Endodermal cell (in vitro differentiated cells): ENCODE measurements around the gene UBXN1. TPM values are rescaled to one million over a fixed set of nuclear protein-coding genes. Genes with fewer than 3 reads are reported as not detected.

Experiments used
- DNase-seq: peaks from one replicate; pipeline ENCODE4 v3.0.0-alpha.2; 2017
- H3K27ac ChIP-seq: 2 replicates; pipeline ENCODE4 v1.5.1; 2013; ENCODE audit warnings: mild to moderate bottlenecking, low read depth, low read length, moderate library complexity
- H3K27me3 ChIP-seq: 2 replicates; pipeline ENCODE4 v1.6.1; 2013; ENCODE audit warnings: mild to moderate bottlenecking, low read length, moderate library complexity; ENCODE audit not compliant: insufficient read depth, control insufficient read depth, poor library complexity, severe bottlenecking
- H3K36me3 ChIP-seq: 2 replicates; pipeline ENCODE4 v1.7.0; 2013; ENCODE audit warnings: mild to moderate bottlenecking, low read length, moderate library complexity; ENCODE audit not compliant: control insufficient read depth, insufficient read depth
- H3K4me1 ChIP-seq: one replicate; pipeline ENCODE4 v1.7.0; 2013; ENCODE audit warnings: low read length; ENCODE audit not compliant: control insufficient read depth, insufficient read depth
- H3K4me3 ChIP-seq: 2 replicates; pipeline ENCODE4 v1.5.1; 2013; ENCODE audit warnings: mild to moderate bottlenecking, low read length, moderate library complexity
- H3K9ac ChIP-seq: 2 replicates; pipeline ENCODE4 v1.6.1; 2013; ENCODE audit warnings: mild to moderate bottlenecking, low read length, moderate library complexity; ENCODE audit not compliant: poor library complexity, severe bottlenecking; ENCODE audit errors: extremely low read depth
- H3K9me3 ChIP-seq: 2 replicates; pipeline ENCODE4 v1.6.1; 2013; ENCODE audit warnings: mild to moderate bottlenecking, low read length, moderate library complexity; ENCODE audit not compliant: control insufficient read depth
- H3K27ac Mint-ChIP-seq: 2 replicates; pipeline ENCODE4 v1.8.0; 2020; ENCODE audit warnings: mixed read lengths
- H3K27me3 Mint-ChIP-seq: 2 replicates; pipeline ENCODE4 v1.8.0; 2021; ENCODE audit warnings: mild to moderate bottlenecking, mixed read lengths; ENCODE audit not compliant: insufficient read depth
- H3K36me3 Mint-ChIP-seq: 2 replicates; pipeline ENCODE4 v1.8.0; 2020; ENCODE audit warnings: low read depth, mixed read lengths
- H3K4me1 Mint-ChIP-seq: 2 replicates; pipeline ENCODE4 v1.8.0; 2020; ENCODE audit warnings: mixed read lengths
- H3K4me3 Mint-ChIP-seq: 2 replicates; pipeline ENCODE4 v1.8.0; 2020; ENCODE audit warnings: mild to moderate bottlenecking, moderate library complexity, mixed read lengths
- H3K9me3 Mint-ChIP-seq: 2 replicates; pipeline ENCODE4 v1.8.0; 2020; ENCODE audit warnings: mild to moderate bottlenecking, mixed read lengths
- CTCF ChIP-seq: fragments of 200-600 bp; sonication (generic); conservative IDR thresholded peaks from 2 replicates; pipeline ENCODE4 v1.5.0; 2021; ENCODE audit warnings: antibody characterized with exemption, mild to moderate bottlenecking
- WGBS, 2 experiments: methylation state at CpG; one replicate each; pipeline versions ENCODE4 v1.1.5 to v1.1.7; 2013; ENCODE audit warnings: missing lambda C conversion rate in 2 of 2, mixed read lengths in 1 of 2; ENCODE audit not compliant: insufficient coverage in 1 of 2, insufficient read length in 1 of 2; 5-methylcytosine and 5-hydroxymethylcytosine counted together
- total RNA-seq, 2 donors: library from RNA; stranded (reverse); fragmentation: NEBNext Ultra II Directional in 1 of 2; extraction: Animal tissue kit (Norgen Biotek cat#: 25700) in 1 of 2; gene quantifications; 2 replicates in 1 of 2; 3 replicates in 1 of 2; pipeline ENCODE4 v1.2.1, GENCODE V29; 2021

The UBXN1 gene
- total RNA-seq, 2 donors from 2014 or later = 89.3 to 96.6 TPM

DNA sequence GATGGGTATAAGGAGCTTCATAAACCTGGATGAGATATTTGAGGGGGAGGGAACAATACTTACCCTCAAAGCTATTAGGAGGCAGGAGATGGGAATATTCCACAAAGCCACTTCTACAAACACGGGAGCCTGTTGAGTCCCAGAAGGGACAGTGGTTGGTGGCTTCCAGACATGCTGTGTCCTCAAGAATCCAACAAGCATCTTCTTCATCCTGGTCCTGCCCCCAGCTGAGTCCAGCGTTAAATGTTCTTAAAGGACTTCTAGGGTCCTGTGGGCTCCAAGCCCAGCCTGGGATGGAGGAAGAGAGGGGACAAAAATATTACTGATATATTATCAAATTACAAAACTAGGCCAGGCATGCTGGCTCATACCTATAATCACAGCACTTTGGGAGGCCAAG, 11.4 kb downstream of the UBXN1 start:
- peaks cover 21% of the 10 kb centered on the region for H3K36me3 ChIP-seq
- peak overlapping the region; percentile 97 for H3K27ac Mint-ChIP-seq
- H3K9ac ChIP-seq = no peak overlapping the region
- peaks cover 20% of the 10 kb centered on the region for H3K4me1 Mint-ChIP-seq
- H3K4me3 ChIP-seq = peak overlapping the region; percentile 91
- DNase-seq = no peak
- no peaks in the 10 kb centered on the region for H3K4me1 ChIP-seq
- no peak for TF ChIP-seq CTCF
- peaks cover 25% of the 10 kb centered on the region for H3K36me3 Mint-ChIP-seq
- H3K9me3 Mint-ChIP-seq = no peaks in the 10 kb centered on the region
- H3K4me3 Mint-ChIP-seq = peak overlapping the region; percentile 98
- H3K27me3 Mint-ChIP-seq = no peaks in the 10 kb centered on the region
- no peaks in the 10 kb centered on the region for H3K9me3 ChIP-seq
- H3K27me3 ChIP-seq = no peaks in the 10 kb centered on the region
- no peak overlapping the region for H3K27ac ChIP-seq
- WGBS, 2 experiments = 97 to 100% methylated on average over 1 to 2 of the region's 2 CpGs

DNA sequence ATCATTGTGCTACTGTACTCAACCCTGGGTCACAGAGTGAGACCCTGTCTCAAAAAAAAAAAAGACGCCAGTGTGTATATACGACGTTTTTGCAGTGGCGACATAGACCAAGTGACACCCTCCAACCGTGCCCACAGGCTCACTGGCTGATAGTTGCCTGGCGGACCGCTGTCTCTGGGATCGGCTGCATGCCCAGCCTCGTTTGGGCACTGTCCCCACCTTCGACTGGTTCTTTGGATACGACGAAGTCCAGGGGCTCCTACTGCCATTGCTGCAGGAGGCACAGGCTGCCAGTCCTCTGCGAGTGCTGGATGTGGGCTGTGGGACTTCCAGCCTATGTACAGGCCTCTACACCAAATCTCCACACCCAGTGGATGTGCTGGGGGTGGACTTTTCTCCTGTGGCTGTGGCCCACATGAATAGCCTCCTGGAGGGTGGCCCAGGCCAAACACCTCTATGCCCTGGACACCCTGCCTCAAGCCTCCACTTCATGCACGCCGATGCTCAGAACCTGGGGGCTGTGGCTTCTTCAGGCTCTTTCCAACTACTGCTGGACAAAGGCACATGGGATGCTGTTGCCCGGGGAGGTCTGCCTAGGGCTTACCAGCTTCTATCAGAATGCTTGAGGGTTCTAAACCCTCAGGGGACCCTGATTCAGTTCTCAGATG, 12.5 kb downstream of the UBXN1 start:
- Histone ChIP-seq H3K9ac (peak overlapping the region; percentile 91), H3K27ac (no peak overlapping the region), H3K27me3 (no peaks in the 10 kb centered on the region), H3K4me3 (peak overlapping the region; percentile 91), H3K36me3 (peaks cover 25% of the 10 kb centered on the region), H3K4me1 (no peaks in the 10 kb centered on the region), H3K9me3 (no peaks in the 10 kb centered on the region)
- no peaks in the 10 kb centered on the region for H3K27me3 Mint-ChIP-seq
- 50 to 66% methylated on average over 14 to 16 of the region's 16 CpGs for WGBS, 2 experiments
- no peak for TF ChIP-seq CTCF
- H3K9me3 Mint-ChIP-seq = no peaks in the 10 kb centered on the region
- peak overlapping the region; percentile 98 for H3K4me3 Mint-ChIP-seq
- peak overlapping the region; percentile 97 for H3K27ac Mint-ChIP-seq
- DNase-seq = peak; percentile 57
- H3K4me1 Mint-ChIP-seq = peaks cover 20% of the 10 kb centered on the region
- H3K36me3 Mint-ChIP-seq = peaks cover 29% of the 10 kb centered on the region

DNA sequence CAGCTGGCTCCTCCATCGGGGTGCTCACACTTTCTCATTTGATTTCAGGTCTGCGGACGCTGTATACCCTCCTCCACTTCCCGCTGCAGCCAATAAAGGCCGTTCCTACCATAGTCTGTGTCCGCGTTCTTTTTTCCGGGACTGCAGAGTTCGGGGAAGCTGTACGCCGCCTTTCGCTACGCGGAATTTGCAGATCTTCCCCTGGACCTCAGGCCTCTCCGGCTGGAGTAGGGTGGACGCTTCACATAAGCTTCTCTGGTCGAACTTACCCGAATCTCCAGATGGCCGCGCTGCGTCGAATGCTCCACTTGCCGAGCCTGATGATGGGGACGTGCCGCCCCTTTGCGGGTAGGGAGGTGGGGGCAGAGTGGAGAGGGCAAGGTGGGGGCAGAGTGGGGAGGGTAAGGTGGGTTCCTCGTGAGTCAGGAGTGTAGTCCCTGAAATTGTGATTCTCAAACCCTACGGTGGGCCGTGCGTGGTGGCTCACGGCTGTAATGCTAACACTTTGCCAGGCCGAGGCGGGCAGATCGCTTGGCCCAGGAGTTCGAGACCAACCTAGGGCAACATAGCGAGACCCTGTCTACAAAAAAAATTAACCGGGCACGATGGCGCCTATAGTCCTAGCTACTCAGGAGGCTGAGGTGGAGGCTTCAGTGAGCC, 13.1 kb downstream of the UBXN1 start:
- no peaks in the 10 kb centered on the region for H3K27me3 Mint-ChIP-seq
- DNase-seq = peak; percentile 60
- H3K36me3 ChIP-seq = peaks cover 25% of the 10 kb centered on the region
- H3K9me3 ChIP-seq = no peaks in the 10 kb centered on the region
- peaks cover 20% of the 10 kb centered on the region for H3K4me1 Mint-ChIP-seq
- 4 to 5% methylated on average over 25 to 39 of the region's 39 CpGs for WGBS, 2 experiments
- no peaks in the 10 kb centered on the region for H3K9me3 Mint-ChIP-seq
- no peaks in the 10 kb centered on the region for H3K27me3 ChIP-seq
- peak overlapping the region; percentile 98 for H3K4me3 Mint-ChIP-seq
- no peaks in the 10 kb centered on the region for H3K4me1 ChIP-seq
- peak overlapping the region; percentile 91 for H3K9ac ChIP-seq
- peak overlapping the region; percentile 61 for H3K27ac ChIP-seq
- no peak for TF ChIP-seq CTCF
- peak overlapping the region; percentile 91 for H3K4me3 ChIP-seq
- peak overlapping the region; percentile 97 for H3K27ac Mint-ChIP-seq
- H3K36me3 Mint-ChIP-seq = peaks cover 31% of the 10 kb centered on the region
